SK-N-SH treated with all-trans-retinoic acid at 6 μM for 48 hours (cell line): Measurements from ENCODE around the gene MYCN.

Source experiments
- ATAC-seq: fragments of 200-7000 bp; cut with Tn5 transposase; 3 replicates; pipeline ENCODE4 v1.9.1; 2020; ENCODE audit warnings: mild to moderate bottlenecking, moderate library complexity
- ARNTL ChIP-seq: fragments of 450-650 bp; formaldehyde crosslinking; IDR thresholded peaks from 2 replicates; pipeline ENCODE4 v1.5.0; 2020; ENCODE audit warnings: low read depth, mild to moderate bottlenecking, moderate library complexity, borderline replicate concordance
- BACH2 ChIP-seq: fragments of 250-450 bp; sonication (Bioruptor Pico); IDR thresholded peaks from 2 replicates; pipeline ENCODE4 v1.9.0; 2021; ENCODE audit warnings: mild to moderate bottlenecking, borderline replicate concordance
- CSDC2 ChIP-seq: fragments of 250-450 bp; sonication (Bioruptor Pico); IDR thresholded peaks from 2 replicates; pipeline ENCODE4 v1.5.0; 2020; ENCODE audit warnings: mild to moderate bottlenecking, moderate library complexity
- ESRRG ChIP-seq: fragments of 250-450 bp; sonication (Bioruptor Pico); IDR thresholded peaks from 2 replicates; pipeline ENCODE4 v1.6.1; 2021; ENCODE audit warnings: mild to moderate bottlenecking
- GLIS3 ChIP-seq: fragments of 250-450 bp; sonication (Bioruptor Pico); IDR thresholded peaks from 2 replicates; pipeline ENCODE4 v1.5.0; 2020; ENCODE audit warnings: mild to moderate bottlenecking, moderate library complexity
- ISL1 ChIP-seq: fragments of 250-450 bp; sonication (Bioruptor Pico); IDR thresholded peaks from 2 replicates; pipeline ENCODE4 v2.1.2; 2022; ENCODE audit warnings: mild to moderate bottlenecking, moderate library complexity
- OSR1 ChIP-seq: fragments of 250-450 bp; sonication (Bioruptor Pico); IDR thresholded peaks from 2 replicates; pipeline ENCODE4 v1.8.0; 2022; ENCODE audit warnings: moderate library complexity, mild to moderate bottlenecking, inconsistent platforms
- PPARA ChIP-seq: fragments of 250-450 bp; sonication (Bioruptor Pico); IDR thresholded peaks from 2 replicates; pipeline ENCODE4 v1.5.0; 2020; ENCODE audit warnings: mild to moderate bottlenecking, borderline replicate concordance
- RARB ChIP-seq: fragments of 250-450 bp; sonication (Bioruptor Pico); IDR thresholded peaks from 2 replicates; pipeline ENCODE4 v1.8.0; 2021; ENCODE audit warnings: mild to moderate bottlenecking, moderate library complexity
- SNAI2 ChIP-seq: fragments of 250-450 bp; sonication (Bioruptor Pico); IDR thresholded peaks from 2 replicates; pipeline ENCODE4 v1.5.0; 2020; ENCODE audit warnings: mild to moderate bottlenecking, moderate library complexity
- TCF4 ChIP-seq: fragments of 250-450 bp; sonication (Bioruptor Pico); IDR thresholded peaks from 2 replicates; pipeline ENCODE4 v1.8.0; 2021; ENCODE audit warnings: mild to moderate bottlenecking, moderate library complexity, borderline replicate concordance
- TOX ChIP-seq: fragments of 250-450 bp; sonication (Bioruptor Pico); IDR thresholded peaks from 2 replicates; pipeline ENCODE4 v1.8.0; 2021; ENCODE audit warnings: mild to moderate bottlenecking, moderate library complexity, borderline replicate concordance
- ZC3H10 ChIP-seq: fragments of 250-450 bp; sonication (Bioruptor Pico); IDR thresholded peaks from 2 replicates; pipeline ENCODE4 v1.5.1; 2021; ENCODE audit warnings: mild to moderate bottlenecking, moderate library complexity
- ZFP3 ChIP-seq: fragments of 250-450 bp; sonication (Bioruptor Pico); IDR thresholded peaks from 2 replicates; pipeline ENCODE4 v1.5.0; 2020; ENCODE audit warnings: mild to moderate bottlenecking, moderate library complexity
- ZFP30 ChIP-seq: fragments of 450-650 bp; formaldehyde crosslinking; IDR thresholded peaks from 2 replicates; pipeline ENCODE4 v1.5.0; 2022; ENCODE audit warnings: mild to moderate bottlenecking, moderate library complexity
- ZNF565 ChIP-seq: fragments of 450-650 bp; formaldehyde crosslinking; conservative IDR thresholded peaks from 2 replicates; pipeline ENCODE4 v1.5.0; 2020; ENCODE audit warnings: low read depth, mild to moderate bottlenecking, moderate library complexity
- ZNF70 ChIP-seq: fragments of 450-650 bp; formaldehyde crosslinking; IDR thresholded peaks from 2 replicates; pipeline ENCODE4 v1.5.0; 2020; ENCODE audit warnings: mild to moderate bottlenecking, moderate library complexity
- ZNF8 ChIP-seq: fragments of 450-650 bp; formaldehyde crosslinking; IDR thresholded peaks from 2 replicates; pipeline ENCODE4 v1.5.0; 2020; ENCODE audit warnings: mild to moderate bottlenecking, moderate library complexity
- TF ChIP-seq, protein P1 (sequence below): fragments of 250-450 bp; sonication (Bioruptor Pico); IDR thresholded peaks from 2 replicates; pipeline ENCODE4 v1.8.0; 2021; ENCODE audit warnings: low read depth, mild to moderate bottlenecking, moderate library complexity, borderline replicate concordance
- TF ChIP-seq, protein P2 (sequence below): fragments of 250-450 bp; sonication (Bioruptor Pico); IDR thresholded peaks from 2 replicates; pipeline ENCODE4 v1.5.1; 2021; ENCODE audit warnings: mild to moderate bottlenecking, moderate library complexity
- TF ChIP-seq, protein P3 (sequence below): fragments of 250-450 bp; sonication (Bioruptor Pico); IDR thresholded peaks from 2 replicates; pipeline ENCODE4 v1.5.0; 2020; ENCODE audit warnings: mild to moderate bottlenecking, moderate library complexity
- TF ChIP-seq, protein P4 (sequence below): fragments of 250-450 bp; sonication (Bioruptor Pico); IDR thresholded peaks from 2 replicates; pipeline ENCODE4 v1.8.0; 2020; ENCODE audit warnings: mild to moderate bottlenecking, moderate library complexity, borderline replicate concordance

MYCN gene

DNA sequence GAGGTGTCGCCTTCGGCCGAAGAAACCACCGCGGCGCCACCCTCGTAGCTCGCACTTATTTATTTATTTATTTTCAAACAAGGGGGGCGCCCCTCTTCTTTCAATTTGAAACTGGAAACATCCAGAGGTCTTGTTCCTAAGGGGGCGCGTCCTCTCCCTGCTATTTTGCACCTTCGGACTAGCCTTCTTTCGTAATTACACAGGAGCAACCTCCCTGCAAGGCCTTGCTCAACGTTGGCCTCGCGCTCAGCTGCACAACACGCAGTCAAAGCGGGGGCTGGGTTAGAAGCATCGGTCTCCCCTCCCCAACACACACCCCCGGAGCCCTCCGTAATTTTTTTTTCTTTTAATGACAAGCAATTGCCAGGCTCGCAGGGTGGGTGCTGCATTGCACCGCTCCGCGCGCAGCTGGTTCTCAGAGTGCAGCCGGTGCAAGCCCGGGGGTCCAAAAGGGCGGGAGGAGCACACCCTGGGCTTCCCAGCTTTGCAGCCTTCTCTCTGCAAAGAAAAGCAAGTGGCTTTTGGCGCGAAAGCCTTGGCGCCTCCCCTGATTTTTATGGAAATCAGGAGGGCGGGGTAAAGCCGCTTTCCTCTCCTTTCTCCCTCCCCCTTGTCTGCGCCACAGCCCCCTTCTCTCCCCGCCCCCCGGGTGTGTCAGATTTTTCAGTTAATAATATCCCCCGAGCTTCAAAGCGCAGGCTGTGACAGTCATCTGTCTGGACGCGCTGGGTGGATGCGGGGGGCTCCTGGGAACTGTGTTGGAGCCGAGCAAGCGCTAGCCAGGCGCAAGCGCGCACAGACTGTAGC is at the start of gene MYCN:
Gene MYCN (plus strand): TSS at position 697 of the 807 bp plus-strand sequence. CDS start 1,515 bp downstream, outside the sequence.
- ATAC-seq: peak; percentile 54
- peak; percentile 45; the same call in 1 of the 2 replicates for TF ChIP-seq ARNTL
- no peak for TF ChIP-seq TCF4 (CRISPR knock-in tag)

DNA sequence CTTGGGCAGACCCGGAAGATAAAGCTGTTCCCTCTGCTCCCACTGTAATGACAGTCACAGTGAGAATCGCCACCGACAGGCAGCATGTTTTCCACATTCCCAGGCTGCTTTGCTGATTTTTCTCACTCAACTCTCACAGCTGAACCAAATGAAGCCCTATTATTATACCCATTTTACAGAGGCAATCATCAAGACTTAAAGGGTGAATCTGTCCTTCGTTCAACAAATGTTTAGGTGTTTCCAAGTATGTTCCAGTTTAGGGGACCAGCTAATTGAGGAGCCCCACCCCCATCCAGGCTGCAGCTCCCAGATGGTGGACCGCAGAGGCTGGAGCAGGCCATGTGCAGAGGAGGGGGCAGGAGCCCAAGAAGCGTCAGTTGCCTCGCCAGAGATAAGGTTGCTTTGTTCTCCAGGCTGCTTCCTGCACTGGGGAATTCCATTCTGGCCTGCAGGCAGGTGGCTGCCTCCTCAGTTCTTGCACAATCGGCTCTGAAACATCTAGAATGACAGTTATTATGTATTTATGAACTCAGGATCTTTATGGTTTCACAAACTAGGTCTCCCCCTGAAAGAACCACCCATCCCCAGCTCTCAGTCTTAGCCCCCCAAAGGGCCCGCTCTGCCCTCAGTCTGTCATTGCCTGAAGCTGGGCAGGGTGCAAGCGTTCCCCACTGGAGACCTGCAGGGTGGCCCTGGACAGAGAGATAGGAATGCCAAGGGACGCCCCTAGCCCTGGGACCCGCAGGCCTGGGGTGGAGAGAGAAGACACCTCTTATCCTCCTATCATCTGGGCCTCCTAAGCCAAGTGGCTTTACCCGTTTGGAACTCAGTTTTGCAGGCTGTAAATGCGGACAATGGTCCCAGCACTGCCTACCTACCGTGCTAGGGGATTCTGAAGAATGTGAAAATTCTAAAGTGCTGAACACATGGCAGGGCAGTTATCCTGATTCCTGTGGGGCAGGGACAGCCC is 49.1 kb upstream of the MYCN start:
- ATAC-seq: no peak
- TF ChIP-seq ZFP30 (CRISPR knock-in tag): no peak
- no peak for TF ChIP-seq GLIS3
- peak; percentile 63 for TF ChIP-seq SNAI2 (CRISPR knock-in tag)
- no peak for TF ChIP-seq ESRRG (CRISPR knock-in tag)
- no peak for TF ChIP-seq RARB (CRISPR knock-in tag)
- no peak for TF ChIP-seq BACH2 (CRISPR knock-in tag)
- TF ChIP-seq, protein P1, sequence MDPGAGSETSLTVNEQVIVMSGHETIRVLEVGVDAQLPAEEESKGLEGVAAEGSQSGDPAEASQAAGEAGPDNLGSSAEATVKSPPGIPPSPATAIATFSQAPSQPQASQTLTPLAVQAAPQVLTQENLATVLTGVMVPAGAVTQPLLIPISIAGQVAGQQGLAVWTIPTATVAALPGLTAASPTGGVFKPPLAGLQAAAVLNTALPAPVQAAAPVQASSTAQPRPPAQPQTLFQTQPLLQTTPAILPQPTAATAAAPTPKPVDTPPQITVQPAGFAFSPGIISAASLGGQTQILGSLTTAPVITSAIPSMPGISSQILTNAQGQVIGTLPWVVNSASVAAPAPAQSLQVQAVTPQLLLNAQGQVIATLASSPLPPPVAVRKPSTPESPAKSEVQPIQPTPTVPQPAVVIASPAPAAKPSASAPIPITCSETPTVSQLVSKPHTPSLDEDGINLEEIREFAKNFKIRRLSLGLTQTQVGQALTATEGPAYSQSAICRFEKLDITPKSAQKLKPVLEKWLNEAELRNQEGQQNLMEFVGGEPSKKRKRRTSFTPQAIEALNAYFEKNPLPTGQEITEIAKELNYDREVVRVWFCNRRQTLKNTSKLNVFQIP (CRISPR knock-in tag): no peak
- TF ChIP-seq, protein P2, sequence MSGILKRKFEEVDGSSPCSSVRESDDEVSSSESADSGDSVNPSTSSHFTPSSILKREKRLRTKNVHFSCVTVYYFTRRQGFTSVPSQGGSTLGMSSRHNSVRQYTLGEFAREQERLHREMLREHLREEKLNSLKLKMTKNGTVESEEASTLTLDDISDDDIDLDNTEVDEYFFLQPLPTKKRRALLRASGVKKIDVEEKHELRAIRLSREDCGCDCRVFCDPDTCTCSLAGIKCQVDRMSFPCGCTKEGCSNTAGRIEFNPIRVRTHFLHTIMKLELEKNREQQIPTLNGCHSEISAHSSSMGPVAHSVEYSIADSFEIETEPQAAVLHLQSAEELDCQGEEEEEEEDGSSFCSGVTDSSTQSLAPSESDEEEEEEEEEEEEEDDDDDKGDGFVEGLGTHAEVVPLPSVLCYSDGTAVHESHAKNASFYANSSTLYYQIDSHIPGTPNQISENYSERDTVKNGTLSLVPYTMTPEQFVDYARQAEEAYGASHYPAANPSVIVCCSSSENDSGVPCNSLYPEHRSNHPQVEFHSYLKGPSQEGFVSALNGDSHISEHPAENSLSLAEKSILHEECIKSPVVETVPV (CRISPR knock-in tag): no peak
- TF ChIP-seq, protein P3, sequence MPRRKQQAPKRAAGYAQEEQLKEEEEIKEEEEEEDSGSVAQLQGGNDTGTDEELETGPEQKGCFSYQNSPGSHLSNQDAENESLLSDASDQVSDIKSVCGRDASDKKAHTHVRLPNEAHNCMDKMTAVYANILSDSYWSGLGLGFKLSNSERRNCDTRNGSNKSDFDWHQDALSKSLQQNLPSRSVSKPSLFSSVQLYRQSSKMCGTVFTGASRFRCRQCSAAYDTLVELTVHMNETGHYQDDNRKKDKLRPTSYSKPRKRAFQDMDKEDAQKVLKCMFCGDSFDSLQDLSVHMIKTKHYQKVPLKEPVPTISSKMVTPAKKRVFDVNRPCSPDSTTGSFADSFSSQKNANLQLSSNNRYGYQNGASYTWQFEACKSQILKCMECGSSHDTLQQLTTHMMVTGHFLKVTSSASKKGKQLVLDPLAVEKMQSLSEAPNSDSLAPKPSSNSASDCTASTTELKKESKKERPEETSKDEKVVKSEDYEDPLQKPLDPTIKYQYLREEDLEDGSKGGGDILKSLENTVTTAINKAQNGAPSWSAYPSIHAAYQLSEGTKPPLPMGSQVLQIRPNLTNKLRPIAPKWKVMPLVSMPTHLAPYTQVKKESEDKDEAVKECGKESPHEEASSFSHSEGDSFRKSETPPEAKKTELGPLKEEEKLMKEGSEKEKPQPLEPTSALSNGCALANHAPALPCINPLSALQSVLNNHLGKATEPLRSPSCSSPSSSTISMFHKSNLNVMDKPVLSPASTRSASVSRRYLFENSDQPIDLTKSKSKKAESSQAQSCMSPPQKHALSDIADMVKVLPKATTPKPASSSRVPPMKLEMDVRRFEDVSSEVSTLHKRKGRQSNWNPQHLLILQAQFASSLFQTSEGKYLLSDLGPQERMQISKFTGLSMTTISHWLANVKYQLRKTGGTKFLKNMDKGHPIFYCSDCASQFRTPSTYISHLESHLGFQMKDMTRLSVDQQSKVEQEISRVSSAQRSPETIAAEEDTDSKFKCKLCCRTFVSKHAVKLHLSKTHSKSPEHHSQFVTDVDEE (CRISPR knock-in tag): no peak; the same call in 1 of the 2 replicates
- TF ChIP-seq, protein P4, sequence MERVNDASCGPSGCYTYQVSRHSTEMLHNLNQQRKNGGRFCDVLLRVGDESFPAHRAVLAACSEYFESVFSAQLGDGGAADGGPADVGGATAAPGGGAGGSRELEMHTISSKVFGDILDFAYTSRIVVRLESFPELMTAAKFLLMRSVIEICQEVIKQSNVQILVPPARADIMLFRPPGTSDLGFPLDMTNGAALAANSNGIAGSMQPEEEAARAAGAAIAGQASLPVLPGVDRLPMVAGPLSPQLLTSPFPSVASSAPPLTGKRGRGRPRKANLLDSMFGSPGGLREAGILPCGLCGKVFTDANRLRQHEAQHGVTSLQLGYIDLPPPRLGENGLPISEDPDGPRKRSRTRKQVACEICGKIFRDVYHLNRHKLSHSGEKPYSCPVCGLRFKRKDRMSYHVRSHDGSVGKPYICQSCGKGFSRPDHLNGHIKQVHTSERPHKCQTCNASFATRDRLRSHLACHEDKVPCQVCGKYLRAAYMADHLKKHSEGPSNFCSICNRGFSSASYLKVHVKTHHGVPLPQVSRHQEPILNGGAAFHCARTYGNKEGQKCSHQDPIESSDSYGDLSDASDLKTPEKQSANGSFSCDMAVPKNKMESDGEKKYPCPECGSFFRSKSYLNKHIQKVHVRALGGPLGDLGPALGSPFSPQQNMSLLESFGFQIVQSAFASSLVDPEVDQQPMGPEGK (CRISPR knock-in tag): no peak
- no peak for TF ChIP-seq ZNF8 (CRISPR knock-in tag)
- TF ChIP-seq OSR1 (CRISPR knock-in tag): no peak
- no peak for TF ChIP-seq ZNF70 (CRISPR knock-in tag)
- TF ChIP-seq CSDC2 (CRISPR knock-in tag): no peak
- TF ChIP-seq ZFP3 (CRISPR knock-in tag): no peak
- no peak for TF ChIP-seq ZC3H10
- peak; percentile 41 for TF ChIP-seq ISL1 (CRISPR knock-in tag)
- no peak for TF ChIP-seq PPARA
- TF ChIP-seq ZNF565 (CRISPR knock-in tag): no peak
- no peak for TF ChIP-seq TOX
- TF ChIP-seq TCF4 (CRISPR knock-in tag): peak; percentile 65; the same call in 1 of the 2 replicates
